Left ventricle myocardium inferior (tissue), 1 donor: Measurements from ENCODE around the gene HOXA9. TPM values are rescaled to one million over a fixed set of nuclear protein-coding genes. Genes with fewer than 3 reads are reported as not detected.

Source experiments
- DNase-seq: peaks from one replicate; pipeline ENCODE4 v3.0.0-alpha.2; 2020
- H3K27ac ChIP-seq: fragments of 200-600 bp; replicated peaks from 2 replicates; pipeline ENCODE4 v1.8.0; 2021
- H3K27me3 ChIP-seq: fragments of 200-600 bp; 2 replicates; pipeline ENCODE4 v1.8.0; 2021; ENCODE audit warnings: low read depth
- H3K36me3 ChIP-seq: fragments of 200-600 bp; 2 replicates; pipeline ENCODE4 v1.8.0; 2021
- H3K4me1 ChIP-seq: fragments of 200-600 bp; 2 replicates; pipeline ENCODE4 v1.8.0; 2021
- H3K4me3 ChIP-seq: fragments of 200-600 bp; 2 replicates; pipeline ENCODE4 v1.8.0; 2021; ENCODE audit warnings: mild to moderate bottlenecking, moderate library complexity
- H3K9me3 ChIP-seq: fragments of 200-600 bp; replicated peaks from 2 replicates; pipeline ENCODE4 v1.8.0; 2021
- intact Hi-C: fragments of 100-400 bp; cut with micrococcal nuclease; formaldehyde crosslinking; loops from one replicate; pipeline ENCODE4 v1.11.0; 2022
- total RNA-seq: library from RNA; stranded (reverse); fragmentation: NEBNext Ultra II Directional; extraction: Animal tissue kit (Norgen Biotek cat#: 25700); gene quantifications from one replicate; pipeline ENCODE4 v1.2.1, GENCODE V29; 2021
- TF ChIP-seq, protein P1 (sequence below): fragments of 200-600 bp; IDR thresholded peaks from 2 replicates; pipeline ENCODE4 v1.8.0; 2021; ENCODE audit warnings: antibody characterized with exemption, mild to moderate bottlenecking, borderline replicate concordance
- donor health status: DM: no; HTN: yes; CAD: no; lungs with severe emphysema.

The HOXA9 gene
- total RNA-seq, 1 donor from 2014 or later: not detected

DNA sequence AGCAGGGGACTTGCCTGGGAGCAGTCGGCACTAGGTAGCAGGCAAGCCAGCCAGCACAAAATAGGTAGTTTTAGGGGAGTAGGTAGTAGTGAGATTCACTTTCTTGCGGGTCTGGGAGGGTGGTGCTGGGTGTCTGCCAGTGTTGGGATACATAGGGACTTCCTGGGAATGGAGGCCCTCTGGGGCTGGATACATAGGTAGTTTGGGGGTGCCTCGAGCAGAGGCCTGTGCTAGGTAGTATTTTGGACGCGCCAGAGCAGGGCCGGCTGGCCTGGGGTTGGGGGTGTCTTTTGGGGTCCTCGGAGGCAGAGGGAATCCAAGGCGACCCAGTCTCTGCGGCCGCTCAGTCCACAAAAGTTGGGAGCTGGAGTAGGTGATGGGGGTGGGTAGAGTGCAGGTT lies 11.0 kb downstream of the HOXA9 start:
- peaks cover 100% of the 10 kb centered on the region for H3K27me3 ChIP-seq
- no peaks in the 10 kb centered on the region for H3K9me3 ChIP-seq
- no peak overlapping the region for H3K4me3 ChIP-seq
- H3K36me3 ChIP-seq: no peaks in the 10 kb centered on the region
- TF ChIP-seq, protein P1, sequence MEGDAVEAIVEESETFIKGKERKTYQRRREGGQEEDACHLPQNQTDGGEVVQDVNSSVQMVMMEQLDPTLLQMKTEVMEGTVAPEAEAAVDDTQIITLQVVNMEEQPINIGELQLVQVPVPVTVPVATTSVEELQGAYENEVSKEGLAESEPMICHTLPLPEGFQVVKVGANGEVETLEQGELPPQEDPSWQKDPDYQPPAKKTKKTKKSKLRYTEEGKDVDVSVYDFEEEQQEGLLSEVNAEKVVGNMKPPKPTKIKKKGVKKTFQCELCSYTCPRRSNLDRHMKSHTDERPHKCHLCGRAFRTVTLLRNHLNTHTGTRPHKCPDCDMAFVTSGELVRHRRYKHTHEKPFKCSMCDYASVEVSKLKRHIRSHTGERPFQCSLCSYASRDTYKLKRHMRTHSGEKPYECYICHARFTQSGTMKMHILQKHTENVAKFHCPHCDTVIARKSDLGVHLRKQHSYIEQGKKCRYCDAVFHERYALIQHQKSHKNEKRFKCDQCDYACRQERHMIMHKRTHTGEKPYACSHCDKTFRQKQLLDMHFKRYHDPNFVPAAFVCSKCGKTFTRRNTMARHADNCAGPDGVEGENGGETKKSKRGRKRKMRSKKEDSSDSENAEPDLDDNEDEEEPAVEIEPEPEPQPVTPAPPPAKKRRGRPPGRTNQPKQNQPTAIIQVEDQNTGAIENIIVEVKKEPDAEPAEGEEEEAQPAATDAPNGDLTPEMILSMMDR: no peak
- intact Hi-C loops: no loop called here
- H3K4me1 ChIP-seq: peaks cover 45% of the 10 kb centered on the region
- no peak for DNase-seq
- no peak overlapping the region for H3K27ac ChIP-seq

DNA sequence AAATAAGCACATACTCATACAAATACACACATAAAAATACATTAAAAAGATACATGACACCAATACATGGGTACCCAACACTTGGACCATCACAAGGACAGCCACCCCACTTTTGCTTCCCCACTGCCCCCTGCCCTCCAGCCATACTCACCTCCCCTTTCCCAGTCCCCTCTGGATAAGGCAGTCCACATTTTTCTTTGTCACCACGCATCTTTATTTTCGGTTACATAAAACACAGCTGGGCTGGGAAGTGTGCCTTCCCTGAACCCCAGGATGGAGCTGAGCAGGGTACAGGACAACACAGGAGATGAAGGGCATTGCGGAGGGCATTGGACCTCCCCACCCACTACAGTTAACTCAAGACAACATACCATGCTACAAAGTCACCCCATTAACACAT lies 11.8 kb downstream of the HOXA9 start:
- H3K27me3 ChIP-seq: peaks cover 100% of the 10 kb centered on the region
- H3K4me1 ChIP-seq: peaks cover 48% of the 10 kb centered on the region
- H3K9me3 ChIP-seq: no peaks in the 10 kb centered on the region
- no peaks in the 10 kb centered on the region for H3K36me3 ChIP-seq
- no peak overlapping the region for H3K4me3 ChIP-seq
- H3K27ac ChIP-seq: no peak overlapping the region
- intact Hi-C loops: no loop called here
- no peak for DNase-seq
- TF ChIP-seq, protein P1: no peak

DNA sequence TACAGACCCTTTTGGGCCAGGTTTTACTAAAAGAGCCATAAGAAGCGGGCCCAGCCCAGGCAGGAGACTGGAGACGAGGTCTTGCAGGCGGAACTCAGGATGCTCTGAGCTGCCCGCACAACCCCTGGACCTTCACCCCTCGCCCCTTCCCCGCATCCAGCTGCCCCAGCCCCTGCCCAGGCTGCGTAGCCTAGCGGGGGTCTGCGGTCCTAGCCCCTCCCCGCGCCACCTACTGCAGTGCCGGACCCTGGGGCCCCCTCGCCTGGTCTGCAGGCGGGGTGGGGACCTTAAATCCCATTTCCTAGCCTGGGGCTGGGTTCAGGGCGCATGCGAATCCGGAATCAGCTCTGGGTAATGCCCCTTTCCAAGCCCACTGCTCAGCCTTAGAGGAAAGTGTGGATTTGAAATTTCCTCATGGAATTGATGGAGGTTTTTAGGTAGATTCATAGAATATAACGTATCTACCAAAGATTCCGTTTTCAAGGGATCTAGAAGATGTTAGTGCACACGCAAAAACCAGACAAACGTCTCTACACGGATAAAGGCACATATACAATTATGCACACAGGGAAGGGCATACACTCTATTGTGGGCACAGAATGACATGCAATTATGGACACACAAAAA lies 12.4 kb downstream of the HOXA9 start:
- DNase-seq: no peak
- H3K9me3 ChIP-seq: no peaks in the 10 kb centered on the region
- H3K27me3 ChIP-seq: peaks cover 100% of the 10 kb centered on the region
- H3K4me3 ChIP-seq: peak overlapping the region; percentile 28
- no peak overlapping the region for H3K27ac ChIP-seq
- H3K36me3 ChIP-seq: no peaks in the 10 kb centered on the region
- intact Hi-C loops: no loop called here
- TF ChIP-seq, protein P1: no peak
- H3K4me1 ChIP-seq: peaks cover 54% of the 10 kb centered on the region

DNA sequence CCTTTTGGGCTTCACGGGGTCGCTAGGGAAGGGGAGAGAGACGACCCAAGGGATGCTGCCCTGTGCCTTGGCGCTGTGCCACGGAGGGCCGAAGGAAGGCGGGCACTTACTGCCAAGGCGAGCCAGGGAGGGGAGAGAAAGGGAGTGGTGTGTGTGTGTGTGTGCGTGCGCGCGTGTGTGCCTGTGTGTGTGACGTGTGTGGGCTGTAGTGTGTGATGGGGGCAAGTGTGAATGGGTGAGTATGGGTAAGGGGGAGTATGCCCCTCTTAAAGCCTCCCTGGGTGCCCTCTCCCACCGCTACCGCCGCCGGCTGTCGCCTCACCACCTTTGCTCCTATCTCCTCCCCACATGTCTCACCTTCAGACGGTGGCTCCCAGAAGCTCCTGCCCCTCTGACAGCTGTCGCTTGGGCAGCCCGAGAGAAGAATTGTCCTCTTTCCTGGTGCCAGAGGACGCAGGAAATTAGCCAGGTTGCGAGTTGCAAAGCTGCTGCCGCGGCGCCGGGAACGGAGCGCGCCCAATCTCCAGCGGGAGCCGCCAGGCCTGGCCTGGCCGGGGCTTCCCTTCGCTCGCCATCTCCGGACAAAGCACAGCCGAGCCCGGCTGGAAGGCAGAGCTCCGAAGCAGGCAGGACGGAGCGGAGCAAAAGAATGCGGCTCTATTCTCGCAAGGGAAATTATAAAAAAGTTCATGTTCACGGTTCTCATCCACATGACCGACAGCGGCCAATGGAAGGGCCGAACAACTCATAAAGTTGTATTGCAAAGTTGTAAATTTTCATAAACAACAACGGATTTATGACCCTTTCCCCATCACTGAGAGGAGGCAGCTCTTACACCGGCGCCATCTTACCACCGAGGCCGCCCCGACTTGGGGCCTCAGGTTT lies 13.2 kb downstream of the HOXA9 start, which contains the start of gene HOXA3:
HOXA3 (minus strand) TSS at position 653 of the 885 bp plus-strand sequence. CDS start 41,943 bp downstream, outside the sequence.
- peak; percentile 9 for DNase-seq
- no peaks in the 10 kb centered on the region for H3K36me3 ChIP-seq
- H3K27me3 ChIP-seq: peaks cover 100% of the 10 kb centered on the region
- H3K4me3 ChIP-seq: peak within 1 kb of the TSS; percentile 55
- intact Hi-C loops: no loop called here
- TF ChIP-seq, protein P1: no peak
- no peaks in the 10 kb centered on the region for H3K9me3 ChIP-seq
- no peak within 1 kb of the TSS for H3K27ac ChIP-seq
- peaks cover 62% of the 10 kb centered on the region for H3K4me1 ChIP-seq

DNA sequence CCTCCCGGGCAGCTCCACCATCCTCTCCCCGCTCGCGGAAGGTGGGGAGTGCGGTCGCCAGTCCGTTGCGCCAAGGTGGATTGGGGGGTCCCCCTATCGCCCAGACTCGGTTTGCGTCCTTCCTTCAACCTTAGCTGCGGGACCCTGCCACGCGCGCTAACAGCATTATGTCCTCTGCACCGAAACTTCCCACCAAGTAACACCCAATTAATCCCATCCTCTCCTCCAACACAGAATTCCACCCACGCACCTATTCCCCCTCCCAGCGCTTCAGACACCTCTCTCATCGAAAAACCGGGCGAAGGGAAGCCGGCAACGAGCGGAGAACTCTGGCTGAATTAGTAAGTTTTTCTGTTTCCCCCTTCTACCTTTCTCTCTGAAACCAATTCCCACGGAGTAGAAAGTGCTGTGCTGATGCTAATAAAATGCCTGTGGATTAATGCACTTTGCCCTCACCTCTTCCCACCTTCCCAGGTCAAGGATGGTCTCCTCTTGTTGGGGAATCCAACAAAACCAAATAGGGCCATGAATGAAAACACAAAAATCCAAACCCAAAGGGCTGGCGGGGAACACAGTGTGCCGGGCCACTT lies 13.9 kb downstream of the HOXA9 start:
- peak; percentile 12 for DNase-seq
- Histone ChIP-seq H3K9me3 (no peaks in the 10 kb centered on the region), H3K36me3 (no peaks in the 10 kb centered on the region), H3K4me1 (peaks cover 62% of the 10 kb centered on the region), H3K27ac (no peak overlapping the region), H3K27me3 (peaks cover 100% of the 10 kb centered on the region), H3K4me3 (peak overlapping the region; percentile 55)
- TF ChIP-seq, protein P1: no peak
- intact Hi-C loops: no loop called here
